GM10266 (cell line): ENCODE results near the gene TTC3.
A peak's percentile ranks its signal among the peaks of the same experiment; 100 is the strongest.

Experiments
- DNase-seq: peaks from one replicate; pipeline ENCODE4 v3.0.0; 2012; ENCODE audit errors: extremely low spot score
- TF ChIP-seq, protein P1 (sequence below): IDR thresholded peaks from 2 replicates; pipeline ENCODE4 v1.5.1; 2012; ENCODE audit warnings: mild to moderate bottlenecking, low read depth; ENCODE audit not compliant: control insufficient read depth, insufficient read depth; ENCODE audit errors: missing control alignments

The TTC3 gene

DNA sequence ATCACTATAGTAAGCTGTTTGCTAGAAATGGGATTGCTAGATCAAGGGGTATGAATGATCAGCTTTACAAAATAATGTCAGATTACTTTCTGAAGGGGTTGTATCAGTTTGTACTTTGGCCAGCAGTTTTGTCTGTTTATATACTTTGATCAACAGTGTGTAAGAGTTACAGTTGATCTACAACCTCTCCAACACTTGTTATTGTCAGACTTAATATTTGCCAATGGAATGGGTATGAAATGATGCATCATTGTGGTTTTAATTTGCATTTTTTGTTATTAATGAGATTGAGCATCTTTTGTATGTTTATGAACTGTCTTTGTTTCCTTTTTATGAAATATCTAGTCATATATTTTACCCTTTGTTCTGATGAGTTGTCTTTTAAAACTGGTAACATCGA lies 4.3 kb downstream of the TTC3 start:
- no peak for DNase-seq
- TF ChIP-seq, protein P1, sequence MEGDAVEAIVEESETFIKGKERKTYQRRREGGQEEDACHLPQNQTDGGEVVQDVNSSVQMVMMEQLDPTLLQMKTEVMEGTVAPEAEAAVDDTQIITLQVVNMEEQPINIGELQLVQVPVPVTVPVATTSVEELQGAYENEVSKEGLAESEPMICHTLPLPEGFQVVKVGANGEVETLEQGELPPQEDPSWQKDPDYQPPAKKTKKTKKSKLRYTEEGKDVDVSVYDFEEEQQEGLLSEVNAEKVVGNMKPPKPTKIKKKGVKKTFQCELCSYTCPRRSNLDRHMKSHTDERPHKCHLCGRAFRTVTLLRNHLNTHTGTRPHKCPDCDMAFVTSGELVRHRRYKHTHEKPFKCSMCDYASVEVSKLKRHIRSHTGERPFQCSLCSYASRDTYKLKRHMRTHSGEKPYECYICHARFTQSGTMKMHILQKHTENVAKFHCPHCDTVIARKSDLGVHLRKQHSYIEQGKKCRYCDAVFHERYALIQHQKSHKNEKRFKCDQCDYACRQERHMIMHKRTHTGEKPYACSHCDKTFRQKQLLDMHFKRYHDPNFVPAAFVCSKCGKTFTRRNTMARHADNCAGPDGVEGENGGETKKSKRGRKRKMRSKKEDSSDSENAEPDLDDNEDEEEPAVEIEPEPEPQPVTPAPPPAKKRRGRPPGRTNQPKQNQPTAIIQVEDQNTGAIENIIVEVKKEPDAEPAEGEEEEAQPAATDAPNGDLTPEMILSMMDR: no peak

DNA sequence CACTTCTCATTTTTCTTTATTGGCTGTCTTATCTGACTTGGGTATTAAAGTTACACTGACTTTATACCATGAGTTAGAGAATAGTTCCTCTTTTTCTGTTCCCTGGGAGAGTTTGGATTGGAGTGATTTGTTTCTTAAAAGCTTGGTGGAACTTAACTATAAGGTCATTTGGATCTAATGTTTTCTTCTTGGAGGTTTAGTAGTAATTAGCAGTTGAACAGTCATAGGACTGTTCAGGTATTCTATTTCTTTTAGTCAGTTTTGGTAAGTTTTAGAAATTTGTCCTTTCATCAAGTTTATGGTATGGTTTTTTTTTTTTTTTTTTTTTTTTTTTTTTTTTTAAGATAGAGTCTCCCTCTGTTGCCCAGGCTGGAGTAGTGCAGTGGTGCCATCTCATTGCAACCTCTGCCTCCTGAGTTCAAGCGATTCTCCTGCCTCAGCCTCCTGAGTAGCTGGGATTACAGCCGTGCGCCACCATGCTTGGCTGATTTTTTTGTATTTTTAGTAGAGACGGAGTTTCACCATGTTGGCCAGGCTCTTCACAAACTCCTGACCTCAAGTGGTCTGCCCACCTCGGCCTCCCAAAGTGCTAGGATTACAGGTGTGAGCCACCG lies 6.3 kb downstream of the TTC3 start:
- TF ChIP-seq, protein P1: peak; percentile 12
- DNase-seq: no peak

DNA sequence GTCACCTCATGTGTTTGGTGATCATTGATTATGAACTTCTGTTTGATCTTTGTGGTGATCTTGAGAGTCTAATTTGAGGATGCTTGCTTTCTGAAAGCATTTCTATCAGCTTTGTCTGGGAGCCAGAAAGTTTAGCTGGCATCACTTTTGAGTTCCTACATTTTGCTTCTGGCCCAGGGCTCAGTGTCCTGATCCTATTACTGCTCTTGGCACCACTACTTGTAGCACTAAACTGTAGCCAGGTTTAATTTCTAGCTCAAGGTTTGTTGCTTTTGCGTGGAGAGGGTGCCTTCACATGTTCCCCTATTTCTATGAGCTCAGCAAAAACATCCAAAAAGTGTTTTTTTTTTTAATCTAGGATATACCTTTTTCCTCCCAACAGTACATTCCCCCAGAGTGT lies 9.3 kb downstream of the TTC3 start:
- TF ChIP-seq, protein P1: no peak
- DNase-seq: no peak

DNA sequence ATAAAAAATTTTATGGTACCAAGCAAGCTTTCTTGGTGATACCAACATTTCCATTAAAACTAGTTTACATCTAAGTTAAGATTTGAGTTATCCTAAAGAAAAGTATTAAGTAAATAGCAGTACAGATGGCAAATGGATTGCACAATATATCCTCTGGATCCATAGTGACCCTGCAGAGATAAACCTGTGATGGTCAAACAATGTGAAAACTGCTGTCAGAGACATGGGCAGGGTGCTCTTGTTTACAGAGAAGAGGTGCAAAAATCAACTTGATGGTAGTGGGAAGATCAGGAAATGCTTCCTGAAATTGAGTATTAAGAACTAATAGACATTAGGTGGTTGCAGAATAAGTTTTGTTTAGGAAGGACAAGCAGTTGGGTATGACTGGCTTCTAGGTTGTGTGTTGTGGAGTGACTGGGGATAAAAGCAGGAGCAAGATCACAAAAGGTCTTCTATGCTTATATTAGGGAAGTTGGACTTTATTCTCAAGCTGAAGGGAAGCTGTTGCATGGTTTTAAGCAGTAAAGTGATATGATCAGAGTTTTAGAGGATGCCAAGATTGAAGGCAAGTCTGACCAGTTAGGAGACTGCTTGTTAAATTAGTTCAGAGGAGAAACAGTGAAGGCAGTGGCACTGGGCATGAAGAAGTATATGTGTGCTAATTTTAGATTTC lies 9.9 kb downstream of the TTC3 start:
- DNase-seq: no peak
- TF ChIP-seq, protein P1: no peak

DNA sequence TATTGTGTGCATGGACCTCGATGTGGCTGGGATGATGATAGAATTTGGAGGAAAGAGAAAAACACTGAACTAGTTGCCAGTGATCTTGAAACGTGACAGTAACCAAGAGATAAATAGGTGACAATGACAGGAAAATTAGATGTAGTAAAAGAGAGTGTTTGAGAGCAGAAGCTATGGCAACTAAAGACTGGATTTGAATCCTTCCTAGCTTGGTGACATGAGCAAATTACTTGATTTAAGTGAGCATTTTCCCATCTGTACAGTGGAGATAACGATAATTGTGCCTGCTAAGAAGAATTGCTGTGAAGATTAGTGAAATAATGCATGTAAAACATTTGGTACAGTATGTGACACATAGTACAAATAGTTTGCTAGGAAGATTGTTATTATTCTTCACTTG lies 12.7 kb downstream of the TTC3 start:
- TF ChIP-seq, protein P1: no peak
- no peak for DNase-seq

DNA sequence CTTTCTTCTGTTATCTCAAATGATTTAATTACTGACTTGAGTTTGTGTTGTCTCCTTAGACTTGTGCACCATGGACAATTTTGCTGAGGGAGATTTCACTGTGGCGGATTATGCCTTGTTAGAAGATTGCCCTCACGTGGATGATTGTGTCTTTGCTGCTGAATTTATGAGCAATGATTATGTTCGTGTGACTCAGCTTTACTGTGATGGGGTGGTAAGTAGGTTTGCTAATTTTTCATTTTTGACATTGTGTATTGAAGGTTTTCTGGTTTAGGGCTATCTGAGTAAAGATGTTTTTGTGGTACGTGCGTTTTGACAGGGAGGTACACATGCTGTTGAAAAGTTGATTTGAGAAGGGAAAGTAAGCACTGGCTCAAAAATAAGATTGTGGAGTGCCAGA lies 14.1 kb downstream of the TTC3 start:
- TF ChIP-seq, protein P1: no peak
- no peak for DNase-seq

DNA sequence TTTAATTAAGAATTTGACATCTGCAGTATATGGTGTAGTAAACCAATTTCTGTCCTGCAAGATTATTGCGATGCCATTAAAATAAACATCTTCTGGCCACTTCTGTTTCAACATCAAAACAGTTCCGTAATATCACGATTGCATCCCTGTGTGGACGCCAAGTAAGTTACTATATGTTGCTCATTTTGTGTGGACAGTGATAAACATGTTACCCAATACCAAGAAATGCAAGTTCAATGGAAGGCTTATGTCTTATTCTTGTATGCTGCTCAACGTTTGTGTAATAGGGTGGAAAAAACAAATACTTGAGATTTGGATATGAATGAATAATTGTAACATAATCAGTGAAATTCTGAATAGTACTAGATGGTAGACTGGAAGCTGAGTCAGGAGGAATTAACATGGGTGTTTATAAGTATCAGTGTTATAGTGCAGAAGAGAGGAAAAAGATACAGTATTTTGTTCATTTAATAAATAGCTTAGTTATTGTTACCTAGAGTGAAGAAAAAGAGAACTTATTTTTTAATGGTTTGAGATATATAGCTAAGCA lies 15.2 kb downstream of the TTC3 start:
- TF ChIP-seq, protein P1: no peak
- DNase-seq: no peak
